ENCODE results near the gene MYLK4.
A peak's percentile ranks its signal among the peaks of the same experiment; 100 is the strongest.

MYLK4 gene

DNA sequence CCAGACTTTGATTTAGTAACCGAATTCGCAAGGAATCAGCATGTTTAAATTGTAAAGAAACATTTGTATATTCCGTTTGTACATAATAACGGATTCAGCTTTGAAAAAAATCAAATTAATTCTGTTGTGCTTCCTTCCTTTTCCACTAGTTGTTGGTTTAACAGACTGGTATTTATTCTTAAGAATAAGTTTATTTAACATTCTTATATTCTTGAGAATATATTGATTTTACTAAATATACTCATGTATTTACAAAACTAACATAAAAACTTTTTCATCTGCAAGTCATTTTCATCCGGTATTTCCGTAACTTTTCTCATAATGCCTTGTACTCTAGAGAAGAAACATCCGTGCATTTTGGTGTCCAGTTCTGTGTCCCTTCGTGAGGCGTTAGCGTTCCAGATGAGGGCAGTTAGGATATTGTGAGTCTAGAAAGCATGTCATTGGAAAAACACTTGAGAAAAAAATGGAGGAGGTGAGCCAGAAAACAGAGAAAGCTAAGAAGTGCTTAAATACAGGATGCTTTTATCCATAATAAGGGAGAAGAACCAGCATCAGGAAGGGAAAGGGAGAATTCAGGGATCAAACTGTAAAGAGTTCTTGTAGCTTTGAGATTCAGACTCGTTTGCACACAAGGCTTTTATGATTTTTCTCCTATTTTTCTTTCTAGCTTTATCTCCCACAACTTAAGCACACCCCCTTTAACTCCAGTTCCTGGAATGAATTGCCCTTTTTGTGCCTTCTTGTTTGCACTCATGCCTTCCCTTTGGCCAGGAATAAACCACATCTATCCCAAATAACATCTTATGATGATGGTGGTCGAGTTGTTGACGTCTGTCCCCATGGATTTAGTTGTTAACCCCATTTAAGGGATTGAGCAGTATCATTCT is 16.3 kb upstream of the MYLK4 start:
- no peak overlapping the region for H3K14ac ChIP-seq (ENCODE audit: low read length)
- peaks cover 4 to 7% of the 10 kb centered on the region in 2 experiments for H3K36me3 ChIP-seq (ENCODE audit: control insufficient read depth in 1 of 2, insufficient read depth in 2 of 2, low read length in 2 of 2)
- no peaks in the 10 kb centered on the region for H3K27me3 ChIP-seq (ENCODE audit: insufficient read depth, low read length)

DNA sequence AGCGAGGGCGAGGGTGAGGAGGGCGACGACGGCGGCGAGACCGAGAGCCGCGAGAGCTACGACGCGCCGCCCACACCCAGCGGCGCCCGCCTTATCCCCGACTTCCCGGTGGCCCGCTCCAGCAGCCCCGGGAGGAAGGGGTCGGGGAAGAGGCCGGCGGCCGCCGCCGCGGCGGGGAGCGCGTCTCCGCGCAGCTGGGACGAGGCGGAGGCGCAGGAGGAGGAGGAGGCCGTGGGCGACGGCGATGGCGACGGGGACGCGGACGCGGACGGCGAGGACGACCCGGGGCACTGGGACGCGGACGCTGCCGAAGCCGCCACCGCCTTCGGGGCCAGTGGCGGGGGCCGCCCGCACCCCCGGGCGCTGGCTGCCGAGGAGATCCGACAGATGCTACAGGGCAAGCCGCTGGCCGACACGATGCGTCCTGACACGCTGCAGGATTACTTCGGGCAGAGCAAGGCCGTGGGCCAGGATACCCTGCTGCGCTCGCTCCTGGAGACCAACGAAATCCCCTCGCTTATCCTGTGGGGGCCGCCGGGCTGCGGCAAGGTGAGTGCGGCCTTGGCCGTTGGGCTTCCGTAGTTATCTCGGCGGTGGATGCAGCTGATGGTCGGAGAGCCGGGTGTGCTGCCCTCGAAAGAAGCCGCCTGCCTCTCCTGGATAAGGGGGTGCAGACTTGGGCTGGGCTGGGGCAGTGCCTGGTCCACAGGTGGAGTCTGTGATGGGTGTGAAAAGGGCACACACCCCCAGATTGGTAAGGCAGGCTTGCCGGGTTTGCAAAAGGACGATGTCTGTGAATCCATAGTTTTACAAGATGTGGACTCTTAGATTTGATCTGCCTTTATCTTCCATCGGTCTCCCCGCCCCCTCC is 15.4 kb upstream of the MYLK4 start:
- H2AFZ ChIP-seq (ENCODE audit: insufficient read depth, low read length, poor library complexity): peak overlapping the region; percentile 97
- H4K8ac ChIP-seq (ENCODE audit: low read depth, low read length): peak overlapping the region; percentile 97
- peaks cover 4 to 5% of the 10 kb centered on the region in 2 experiments for H3K36me3 ChIP-seq (ENCODE audit: control insufficient read depth in 1 of 2, insufficient read depth in 2 of 2, low read length in 2 of 2)
- H4K91ac ChIP-seq (ENCODE audit: low read depth, low read length): peak overlapping the region; percentile 86
- no CpG with 5 or more reads among the region's 91 CpGs for WGBS (ENCODE audit: extremely low coverage, insufficient coverage, insufficient read length)
- H2BK12ac ChIP-seq (ENCODE audit: low read length): no peak overlapping the region
- H3K4me1 ChIP-seq (ENCODE audit: control insufficient read depth in 1 of 2, insufficient read depth in 2 of 2, low read length in 2 of 2): peaks cover 7% of the 10 kb centered on the region in 2 experiments
- peaks cover 16% of the 10 kb centered on the region for H3K79me2 ChIP-seq (ENCODE audit: control insufficient read depth, insufficient read depth, low read length, poor library complexity)
- H4K12ac ChIP-seq (ENCODE audit: low read depth, low read length): peak overlapping the region; percentile 98
- H3K4me3 ChIP-seq (ENCODE audit: low read depth, low read length): peak overlapping the region; percentile 95
- DNase-seq: peak; percentile 34 to 48
- H2AK5ac ChIP-seq (ENCODE audit: low read length): peak overlapping the region; percentile 84
- H3K4ac ChIP-seq (ENCODE audit: low read depth, low read length): peak overlapping the region; percentile 97
- H3K27me3 ChIP-seq (ENCODE audit: insufficient read depth, low read length): no peaks in the 10 kb centered on the region
- peak overlapping the region; percentile 99 for H3K18ac ChIP-seq (ENCODE audit: low read length)
- peak overlapping the region; percentile 97 for H3K14ac ChIP-seq (ENCODE audit: low read length)
- peaks cover 12% of the 10 kb centered on the region for H3K79me1 ChIP-seq (ENCODE audit: low read length)
- peak overlapping the region; percentile 82 for H2BK120ac ChIP-seq (ENCODE audit: insufficient read depth, low read length, poor library complexity)
- peak overlapping the region; percentile 89 for H3K27ac ChIP-seq (ENCODE audit: low read depth, low read length)
- peak overlapping the region; percentile 88 for H2BK5ac ChIP-seq (ENCODE audit: low read depth, low read length, poor library complexity)
- H3K9ac ChIP-seq (ENCODE audit: low read length): peak overlapping the region; percentile 99
- no peaks in the 10 kb centered on the region for H3K9me3 ChIP-seq (ENCODE audit: insufficient read depth, low read depth, low read length)
- no peak overlapping the region for H3K23ac ChIP-seq (ENCODE audit: low read length)
- H3K4me2 ChIP-seq (ENCODE audit: low read length): peak overlapping the region; percentile 92

More for the DNA sequence above, 16.3 kb upstream of the MYLK4 start:
- WGBS (ENCODE audit: extremely low coverage, insufficient coverage, insufficient read length): no CpG with 5 or more reads among the region's 13 CpGs
- Histone ChIP-seq H3K23ac (ENCODE audit: low read length) (no peak overlapping the region), H3K4ac (ENCODE audit: low read depth, low read length) (peak overlapping the region; percentile 97), H3K4me1 (ENCODE audit: control insufficient read depth in 1 of 2, insufficient read depth in 2 of 2, low read length in 2 of 2) (peaks cover 7 to 8% of the 10 kb centered on the region in 2 experiments), H4K8ac (ENCODE audit: low read depth, low read length) (no peak overlapping the region), H2AFZ (ENCODE audit: insufficient read depth, low read length, poor library complexity) (no peak overlapping the region), H3K79me2 (ENCODE audit: control insufficient read depth, insufficient read depth, low read length, poor library complexity) (peaks cover 16% of the 10 kb centered on the region), H3K79me1 (ENCODE audit: low read length) (peaks cover 12% of the 10 kb centered on the region), H3K4me3 (ENCODE audit: low read depth, low read length) (no peak overlapping the region), H2BK12ac (ENCODE audit: low read length) (no peak overlapping the region), H2BK5ac (ENCODE audit: low read depth, low read length, poor library complexity) (no peak overlapping the region), H4K91ac (ENCODE audit: low read depth, low read length) (no peak overlapping the region), H3K9me3 (ENCODE audit: insufficient read depth, low read depth, low read length) (no peaks in the 10 kb centered on the region), H3K9ac (ENCODE audit: low read length) (peak overlapping the region; percentile 99), H4K12ac (ENCODE audit: low read depth, low read length) (no peak overlapping the region), H2BK120ac (ENCODE audit: insufficient read depth, low read length, poor library complexity) (no peak overlapping the region), H2AK5ac (ENCODE audit: low read length) (no peak overlapping the region), H3K4me2 (ENCODE audit: low read length) (peak overlapping the region; percentile 92), H3K27ac (ENCODE audit: low read depth, low read length) (no peak overlapping the region), H3K18ac (ENCODE audit: low read length) (no peak overlapping the region)
- peak in 1 of 2 donors; percentile 19 for DNase-seq

- Histone ChIP-seq H2AFZ (ENCODE audit: insufficient read depth, low read length, poor library complexity) (peak within 1 kb of the TSS; percentile 97), H3K23ac (ENCODE audit: low read length) (no peak within 1 kb of the TSS), H3K4me2 (ENCODE audit: low read length) (peak within 1 kb of the TSS; percentile 92), H3K79me1 (ENCODE audit: low read length) (peaks cover 12% of the 10 kb centered on the region), H3K79me2 (ENCODE audit: control insufficient read depth, insufficient read depth, low read length, poor library complexity) (peaks cover 16% of the 10 kb centered on the region), H4K91ac (ENCODE audit: low read depth, low read length) (peak within 1 kb of the TSS; percentile 86), H3K27ac (ENCODE audit: low read depth, low read length) (peak within 1 kb of the TSS; percentile 89), H2BK12ac (ENCODE audit: low read length) (peak within 1 kb of the TSS; percentile 45), H3K4ac (ENCODE audit: low read depth, low read length) (peak within 1 kb of the TSS; percentile 97), H3K4me3 (ENCODE audit: low read depth, low read length) (peak within 1 kb of the TSS; percentile 95), H3K27me3 (ENCODE audit: insufficient read depth, low read length) (no peaks in the 10 kb centered on the region), H2BK5ac (ENCODE audit: low read depth, low read length, poor library complexity) (peak within 1 kb of the TSS; percentile 88), H3K14ac (ENCODE audit: low read length) (peak within 1 kb of the TSS; percentile 97), H3K9me3 (ENCODE audit: insufficient read depth, low read depth, low read length) (no peaks in the 10 kb centered on the region), H4K8ac (ENCODE audit: low read depth, low read length) (peak within 1 kb of the TSS; percentile 97), H3K18ac (ENCODE audit: low read length) (peak within 1 kb of the TSS; percentile 99), H2BK120ac (ENCODE audit: insufficient read depth, low read length, poor library complexity) (peak within 1 kb of the TSS; percentile 82), H3K4me1 (ENCODE audit: control insufficient read depth in 1 of 2, insufficient read depth in 2 of 2, low read length in 2 of 2) (peaks cover 5 to 7% of the 10 kb centered on the region in 2 experiments), H4K12ac (ENCODE audit: low read depth, low read length) (peak within 1 kb of the TSS; percentile 98), H3K9ac (ENCODE audit: low read length) (peak within 1 kb of the TSS; percentile 99), H3K36me3 (ENCODE audit: control insufficient read depth in 1 of 2, insufficient read depth in 2 of 2, low read length in 2 of 2) (peaks cover 4% of the 10 kb centered on the region in 2 experiments), H2AK5ac (ENCODE audit: low read length) (peak within 1 kb of the TSS; percentile 84)
- peak; percentile 100 for DNase-seq
- WGBS (ENCODE audit: extremely low coverage, insufficient coverage, insufficient read length): no CpG with 5 or more reads among the region's 104 CpGs
These were observed 14.6 kb upstream of the MYLK4 start, which contains the start of gene WRNIP1 for GRCh38 chr6:2765166-2765895. Gene WRNIP1, plus strand, starts transcription at chr6:2765393. Its CDS starts 230 bp downstream, at chr6:2765623.

Measured in trophoblast cell (in vitro differentiated cells and primary cell).